DOHH2 (cell line): ENCODE data around the gene SYCP1.

Experiments used
- CTCF ChIP-seq: fragments of 200-600 bp; sonication (generic); IDR thresholded peaks from one replicate; pipeline ENCODE4 v1.5.1; 2014; ENCODE audit warnings: antibody characterized with exemption, mild to moderate bottlenecking, low read depth, low read length; ENCODE audit not compliant: poor library complexity, severe bottlenecking
- EZH2phosphoT487 ChIP-seq: fragments of 200-600 bp; sonication (generic); IDR thresholded peaks from 2 replicates; pipeline ENCODE4 v1.6.1; 2017; ENCODE audit warnings: borderline replicate concordance, mild to moderate bottlenecking, antibody characterized with exemption, low read length, moderate library complexity, mixed read lengths

GRCh38 chr1:114927401-114927800, 72.7 kb downstream of the SYCP1 start:
- TF ChIP-seq CTCF (no peak), EZH2phosphoT487 (no peak)
